Naive thymus-derived CD8-positive, alpha-beta T cell (primary cell): ENCODE results near the gene SCUBE2. TPM values are rescaled to one million over a fixed set of nuclear protein-coding genes. Genes with fewer than 3 reads are reported as not detected.
A peak's percentile ranks its signal among the peaks of the same experiment; 100 is the strongest.

Source experiments
- ATAC-seq, 2 donors: fragments of 150-1000 bp; cut with Tn5 transposase in 1 of 2; sonication (Bioruptor Pico), chemical (Tn5 transposase) in 1 of 2; 1 replicate in 1 of 2; 2 replicates in 1 of 2; pipeline ENCODE4 v1.10.0; 2021; ENCODE audit warnings: mild to moderate bottlenecking in 2 of 2, moderate library complexity in 2 of 2
- POLR2A ChIA-PET: fragments of 350-600 bp; sonication (Branson Sonifier 250); formaldehyde crosslinking; loops from one replicate; lab custom pipeline; 2021; ENCODE audit warnings: antibody characterized with exemption; lab: Charles Lee
- DNase-seq, 10 donors: peaks; one replicate each; pipeline versions ENCODE4 v3.0.0 to v3.0.0-alpha.2; 2020 to 2022
- H3K27ac Mint-ChIP-seq, 10 donors: one replicate each; pipeline ENCODE4 v1.8.0; 2020 to 2022; ENCODE audit warnings: mild to moderate bottlenecking in 10 of 10, mixed read lengths in 10 of 10, moderate library complexity in 4 of 10, inconsistent platforms in 1 of 10
- H3K27me3 Mint-ChIP-seq, 5 donors: one replicate each; pipeline ENCODE4 v1.8.0; 2021 to 2022; ENCODE audit warnings: mixed read lengths in 5 of 5
- H3K36me3 Mint-ChIP-seq, 3 donors: one replicate each; pipeline ENCODE4 v1.8.0; 2020 to 2022; ENCODE audit warnings: mixed read lengths in 3 of 3, mild to moderate bottlenecking in 2 of 3, inconsistent platforms in 1 of 3
- H3K4me1 Mint-ChIP-seq, 4 donors: one replicate each; pipeline ENCODE4 v1.8.0; 2021 to 2022; ENCODE audit warnings: mixed read lengths in 4 of 4
- H3K4me3 Mint-ChIP-seq, 10 donors: one replicate each; pipeline ENCODE4 v1.8.0; 2020 to 2022; ENCODE audit warnings: mild to moderate bottlenecking in 10 of 10, mixed read lengths in 10 of 10, moderate library complexity in 6 of 10, inconsistent platforms in 1 of 10
- H3K9me3 Mint-ChIP-seq, 9 donors: one replicate each; pipeline ENCODE4 v1.8.0; 2020 to 2022; ENCODE audit warnings: mixed read lengths in 9 of 9, mild to moderate bottlenecking in 3 of 9, inconsistent platforms in 1 of 9, moderate library complexity in 1 of 9
- polyA plus RNA-seq, 3 donors: library from polyadenylated mRNA; unstranded; fragments of 300-500 nt; fragmentation: Illumina TruSeq; gene quantifications; one replicate each; pipeline ENCODE4 v1.2.3, GENCODE V29; 2021
- total RNA-seq, 8 experiments: library from RNA in 2 of 8; stranded (reverse) in 2 of 8; gene quantifications; one replicate each; pipeline ENCODE4 v1.2.3 and lab custom pipeline; 2021 to 2026

SCUBE2 gene
- total and polyA plus RNA-seq, 5 experiments from 2014 or later = 0.96 TPM; not detected in 4

DNA sequence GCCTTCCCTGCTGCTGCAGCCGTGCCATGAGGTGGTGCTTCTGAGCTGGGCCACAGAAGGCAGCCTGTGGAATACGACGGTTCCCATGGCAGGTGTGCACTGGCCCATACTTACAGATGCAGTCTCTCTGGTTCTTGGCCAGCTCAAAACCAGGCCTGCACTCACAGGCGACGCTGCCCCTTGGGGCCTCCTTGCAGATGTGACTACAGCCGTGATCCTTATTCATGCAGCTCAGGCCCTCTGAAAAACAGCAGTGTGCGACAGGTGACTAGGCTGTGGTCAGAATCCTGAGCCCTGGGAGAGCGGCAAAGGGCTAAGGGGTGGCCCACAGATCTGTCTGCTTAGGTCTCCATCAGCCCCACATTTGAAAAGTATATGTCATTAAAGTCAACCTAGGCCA is 22.1 kb downstream of the SCUBE2 start:
- Mint-ChIP-seq H3K27me3 (peaks cover 4 to 19% (median 8%) of the 10 kb centered on the region in 5 donors), H3K9me3 (no peaks in the 10 kb centered on the region), H3K4me1 (no peaks in the 10 kb centered on the region), H3K4me3 (no peak overlapping the region), H3K36me3 (no peaks in the 10 kb centered on the region), H3K27ac (no peak overlapping the region)
- DNase-seq (no peak), ATAC-seq (no peak)
- POLR2A ChIA-PET = no interaction called here

DNA sequence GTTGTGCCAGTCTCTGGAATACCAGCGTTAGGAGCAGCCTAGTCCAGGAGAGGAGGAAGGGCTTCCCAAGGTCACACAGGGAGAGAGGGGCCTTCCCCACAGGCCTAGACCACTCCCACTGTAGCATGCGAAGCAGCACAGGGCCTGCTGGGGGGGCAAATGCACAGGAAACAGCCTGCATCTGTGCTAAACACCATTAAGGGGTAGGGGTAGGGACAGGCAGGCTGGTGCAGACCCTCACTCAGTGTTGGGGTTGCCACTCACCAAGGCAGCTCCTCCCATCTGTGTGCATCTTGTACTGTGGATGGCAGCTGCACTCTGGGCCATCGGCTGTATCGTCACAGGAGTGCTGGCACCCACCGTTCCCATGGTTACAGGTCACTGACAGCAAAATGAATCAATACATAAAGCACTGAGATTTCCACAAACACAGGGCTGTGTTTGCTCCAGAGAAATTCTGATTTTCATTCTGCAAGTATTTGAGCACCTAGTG is 24.9 kb downstream of the SCUBE2 start:
- H3K9me3 Mint-ChIP-seq = no peaks in the 10 kb centered on the region
- no peak overlapping the region for H3K27ac Mint-ChIP-seq
- DNase-seq (no peak), ATAC-seq (no peak)
- H3K4me3 Mint-ChIP-seq = no peak overlapping the region
- H3K4me1 Mint-ChIP-seq = no peaks in the 10 kb centered on the region
- POLR2A ChIA-PET = no interaction called here
- peaks cover 0 to 8% (median 1%) of the 10 kb centered on the region in 5 donors for H3K27me3 Mint-ChIP-seq
- H3K36me3 Mint-ChIP-seq = no peaks in the 10 kb centered on the region

DNA sequence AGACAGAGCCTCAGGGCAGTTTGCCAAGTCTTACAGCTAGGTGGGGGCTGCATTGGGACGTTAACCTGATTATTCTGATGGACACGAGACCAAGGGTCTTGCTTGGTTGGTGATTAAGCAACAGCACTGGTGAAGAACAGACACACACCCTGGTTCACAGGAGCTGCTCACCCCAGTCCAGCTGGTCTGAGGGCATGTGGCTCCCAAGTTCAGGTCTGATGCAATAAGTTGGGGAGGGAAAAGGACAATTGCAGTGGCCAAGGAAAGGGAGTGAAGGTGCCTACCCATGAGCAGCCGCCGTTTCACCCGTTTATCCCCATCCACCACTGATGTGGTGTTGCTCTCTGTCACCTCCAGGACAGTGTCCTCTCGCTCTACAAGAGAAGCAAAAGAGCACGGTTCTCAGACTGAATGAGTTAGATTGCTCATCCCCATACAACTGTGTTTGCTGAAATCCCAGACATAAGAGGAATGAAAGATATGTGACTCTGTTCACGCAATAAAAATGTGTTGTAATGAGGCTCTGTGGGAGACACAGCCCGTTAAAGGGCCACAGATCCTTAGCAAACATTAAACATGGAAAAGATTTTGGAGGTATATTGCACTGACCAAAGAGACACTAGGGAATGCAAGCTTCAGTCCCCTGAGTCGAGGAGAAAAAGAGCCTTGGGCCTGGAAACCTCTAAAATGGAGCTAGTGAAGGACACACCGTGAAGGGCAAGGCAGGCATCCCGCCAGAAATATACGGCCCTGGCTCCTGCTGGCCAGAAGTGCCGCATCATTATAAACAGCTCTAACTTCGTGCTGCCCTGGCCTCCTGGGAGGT is 25.6 kb downstream of the SCUBE2 start:
- H3K27me3 Mint-ChIP-seq = peaks cover 0 to 7% (median 1%) of the 10 kb centered on the region in 5 donors
- no peaks in the 10 kb centered on the region for H3K36me3 Mint-ChIP-seq
- no peak overlapping the region for H3K27ac Mint-ChIP-seq
- no peak overlapping the region for H3K4me3 Mint-ChIP-seq
- H3K4me1 Mint-ChIP-seq = no peaks in the 10 kb centered on the region
- DNase-seq = no peak
- H3K9me3 Mint-ChIP-seq = no peaks in the 10 kb centered on the region
- ATAC-seq = no peak
- POLR2A ChIA-PET = no interaction called here

DNA sequence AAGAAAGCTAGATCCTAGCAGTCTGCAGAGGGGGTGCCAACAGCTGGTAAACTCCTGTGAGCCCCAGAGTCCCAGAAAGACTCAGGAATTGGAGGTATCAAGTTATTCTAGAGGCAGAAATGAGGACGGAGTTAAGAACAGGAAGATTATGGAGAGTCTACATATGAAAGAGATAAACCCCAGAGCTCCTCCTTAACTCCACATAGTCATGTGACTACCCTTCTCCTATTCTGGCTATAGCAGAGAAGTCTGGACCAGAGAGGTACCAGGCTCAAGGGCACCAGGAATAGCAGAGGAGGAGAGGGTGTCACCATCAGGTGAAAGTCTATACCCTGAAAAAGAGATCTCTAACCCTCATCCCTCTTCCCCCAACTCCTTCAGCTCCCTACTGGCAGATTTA is 29.6 kb downstream of the SCUBE2 start:
- POLR2A ChIA-PET = no interaction called here
- DNase-seq = no peak
- Mint-ChIP-seq H3K36me3 (no peaks in the 10 kb centered on the region), H3K4me3 (no peak overlapping the region), H3K27ac (no peak overlapping the region), H3K4me1 (no peaks in the 10 kb centered on the region), H3K27me3 (peaks cover 0 to 1% (median 0%) of the 10 kb centered on the region in 5 donors), H3K9me3 (no peaks in the 10 kb centered on the region)
- ATAC-seq = no peak

DNA sequence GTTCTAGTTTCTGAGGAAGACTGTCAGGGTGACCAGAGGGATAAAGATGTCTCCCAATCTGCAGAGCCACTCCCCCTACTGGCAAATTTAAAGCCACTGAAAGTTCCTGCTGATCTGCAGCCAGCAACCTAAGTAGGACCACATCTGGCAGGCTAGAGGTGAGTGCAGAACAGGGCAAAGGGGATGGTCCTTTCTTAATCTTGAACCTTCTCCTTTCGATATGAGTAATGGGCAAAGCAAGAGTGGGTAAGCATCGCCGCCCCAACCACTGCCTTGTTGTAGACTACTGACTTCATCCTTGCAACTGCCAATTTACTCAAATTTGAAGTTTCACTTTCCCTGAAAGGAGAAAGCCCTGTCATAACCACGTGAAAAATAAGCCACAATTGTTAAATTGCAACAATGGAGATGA is 30.7 kb downstream of the SCUBE2 start:
- POLR2A ChIA-PET = no interaction called here
- ATAC-seq = no peak

DNA sequence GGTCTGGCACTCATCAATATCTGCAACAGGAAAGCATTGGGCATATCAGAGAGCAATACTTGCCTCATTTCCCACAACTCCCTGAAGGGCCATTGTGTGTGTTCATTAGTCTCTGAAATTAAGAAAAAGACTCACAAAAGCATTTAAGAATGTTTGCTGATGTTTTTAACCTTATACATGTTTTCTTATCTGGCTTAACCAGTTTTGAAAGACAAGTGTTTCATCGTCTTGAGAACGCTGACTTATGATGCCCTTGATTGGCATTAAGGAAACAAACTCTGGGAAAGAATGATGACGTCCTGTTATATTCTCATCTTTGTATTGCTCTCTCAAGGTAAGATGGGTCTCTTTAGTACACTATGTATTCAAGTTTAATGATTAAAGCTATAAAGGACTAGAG is 32.0 kb downstream of the SCUBE2 start:
- POLR2A ChIA-PET = interaction anchor here (0.6 kb wide), 1 partner anchor 144 kb away, joined by 3 read pairs; no protein-coding TSS in a partner anchor
- Mint-ChIP-seq H3K27me3 (peaks cover 0 to under 1% (median 0%) of the 10 kb centered on the region in 5 donors), H3K9me3 (no peaks in the 10 kb centered on the region), H3K36me3 (no peaks in the 10 kb centered on the region), H3K4me3 (no peak overlapping the region), H3K27ac (no peak overlapping the region), H3K4me1 (no peaks in the 10 kb centered on the region)
- DNase-seq (no peak), ATAC-seq (no peak)

More for the DNA sequence above, 30.7 kb downstream of the SCUBE2 start:
- Mint-ChIP-seq H3K4me3 (no peak overlapping the region), H3K27ac (no peak overlapping the region), H3K4me1 (no peaks in the 10 kb centered on the region), H3K27me3 (no peaks in the 10 kb centered on the region), H3K9me3 (no peaks in the 10 kb centered on the region), H3K36me3 (no peaks in the 10 kb centered on the region)
- no peak for DNase-seq

DNA sequence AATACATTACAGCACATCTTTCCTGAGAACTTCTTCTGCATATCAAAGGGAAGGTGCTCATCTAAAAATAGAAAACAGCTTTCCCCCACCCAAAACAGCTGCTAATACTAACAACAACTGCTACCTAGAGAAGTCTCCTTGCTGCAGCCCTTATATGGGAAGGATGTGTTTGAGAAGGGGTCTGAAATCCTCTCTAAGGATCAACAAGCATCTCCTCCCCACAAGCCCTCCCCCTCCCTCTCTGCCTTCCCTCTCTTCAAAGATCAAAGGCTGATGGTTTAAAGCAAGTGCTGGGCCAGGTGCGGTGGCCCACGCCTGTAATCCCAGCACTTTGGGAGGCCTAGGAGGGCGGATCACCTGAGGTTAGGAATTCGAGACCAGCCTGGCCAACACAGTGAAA is 33.5 kb downstream of the SCUBE2 start:
- H3K4me1 Mint-ChIP-seq = no peaks in the 10 kb centered on the region
- H3K27ac Mint-ChIP-seq = no peak overlapping the region
- DNase-seq (no peak), ATAC-seq (no peak)
- POLR2A ChIA-PET = no interaction called here
- no peak overlapping the region for H3K4me3 Mint-ChIP-seq
- H3K9me3 Mint-ChIP-seq = no peaks in the 10 kb centered on the region
- H3K36me3 Mint-ChIP-seq = no peaks in the 10 kb centered on the region
- peaks cover 0 to 3% (median 0%) of the 10 kb centered on the region in 5 donors for H3K27me3 Mint-ChIP-seq

DNA sequence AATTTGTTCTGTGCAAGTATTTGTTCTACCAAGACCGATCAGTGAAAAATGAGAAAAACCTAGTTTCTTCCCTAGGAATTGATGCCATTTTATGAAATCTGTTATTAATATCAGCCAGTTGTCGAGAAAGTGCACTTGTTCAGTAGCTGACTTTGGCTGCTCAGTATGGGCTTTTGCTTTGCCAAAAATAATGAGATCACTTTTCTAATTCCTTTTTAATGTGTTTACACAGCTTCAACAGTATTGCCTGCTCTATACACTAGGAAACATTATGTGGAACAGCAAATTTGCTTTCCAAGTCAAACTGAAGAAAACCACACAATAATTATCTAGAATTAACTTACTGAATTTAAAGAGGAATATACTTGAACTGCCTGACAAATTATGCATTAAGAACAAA is 34.4 kb downstream of the SCUBE2 start:
- Mint-ChIP-seq H3K27me3 (peaks cover 0 to 3% (median 0%) of the 10 kb centered on the region in 5 donors), H3K4me1 (no peaks in the 10 kb centered on the region), H3K4me3 (no peak overlapping the region), H3K27ac (no peak overlapping the region), H3K9me3 (no peaks in the 10 kb centered on the region), H3K36me3 (no peaks in the 10 kb centered on the region)
- POLR2A ChIA-PET = no interaction called here
- DNase-seq = no peak
- no peak for ATAC-seq

DNA sequence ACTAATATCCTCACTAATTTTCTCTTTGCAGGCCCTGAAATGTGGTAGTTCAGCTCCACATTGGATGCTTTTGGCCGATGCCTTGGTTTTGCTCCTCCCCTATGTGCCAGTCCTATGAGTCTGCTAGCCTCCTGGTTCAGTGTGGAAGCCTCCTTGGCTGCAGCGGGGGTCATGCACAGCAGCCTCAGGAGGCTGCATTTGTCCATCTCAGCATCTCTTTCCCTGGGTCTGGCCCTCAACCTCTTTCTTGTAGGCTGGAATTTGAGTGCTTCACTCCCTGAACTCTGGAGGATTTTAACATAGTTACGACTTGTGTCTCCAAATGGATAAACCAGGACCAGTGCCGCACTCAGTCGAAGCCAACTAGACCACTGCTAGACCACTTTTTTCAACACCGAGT is 34.9 kb downstream of the SCUBE2 start:
- no peaks in the 10 kb centered on the region for H3K36me3 Mint-ChIP-seq
- ATAC-seq (no peak), DNase-seq (no peak)
- no peak overlapping the region for H3K4me3 Mint-ChIP-seq
- H3K9me3 Mint-ChIP-seq = no peaks in the 10 kb centered on the region
- no peak overlapping the region for H3K27ac Mint-ChIP-seq
- H3K27me3 Mint-ChIP-seq = peaks cover 0 to 3% (median 0%) of the 10 kb centered on the region in 5 donors
- H3K4me1 Mint-ChIP-seq = no peaks in the 10 kb centered on the region
- POLR2A ChIA-PET = no interaction called here

DNA sequence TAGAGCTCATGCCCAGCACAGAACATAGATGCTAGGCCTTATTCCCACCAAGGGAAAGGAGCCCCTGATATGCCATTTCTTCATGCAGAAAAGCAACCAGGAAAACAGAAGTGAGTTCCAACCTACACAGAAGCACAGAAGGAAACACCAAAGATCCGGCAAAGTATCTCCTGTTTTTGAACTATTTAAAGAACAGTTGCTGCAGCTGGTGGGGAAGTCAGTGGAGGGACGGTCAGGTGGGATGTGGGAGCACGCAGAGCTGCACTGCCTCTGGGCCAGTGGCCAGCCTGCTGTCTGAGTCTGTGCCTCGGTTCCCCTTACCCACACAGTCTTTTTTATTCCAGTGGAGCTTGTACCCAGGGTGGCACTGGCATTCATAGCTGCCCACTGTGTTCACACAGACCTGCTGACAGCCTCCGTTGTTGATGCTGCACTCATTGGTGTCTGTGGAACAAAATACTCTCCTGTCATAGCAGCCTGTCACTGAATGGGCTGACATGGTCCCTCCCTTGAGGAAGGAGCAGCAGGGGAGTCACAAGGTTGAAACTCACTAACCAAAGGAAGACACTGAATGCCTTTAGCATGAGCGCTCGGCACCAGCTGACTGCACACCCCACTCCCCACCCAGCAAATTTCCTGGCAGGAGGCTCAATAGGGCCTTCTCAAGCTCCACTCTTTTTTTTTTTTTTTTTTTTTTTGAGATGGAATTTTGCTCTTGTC is 37.9 kb downstream of the SCUBE2 start:
- no peaks in the 10 kb centered on the region for H3K36me3 Mint-ChIP-seq
- peaks cover 0 to 3% (median 0%) of the 10 kb centered on the region in 5 donors for H3K27me3 Mint-ChIP-seq
- H3K4me3 Mint-ChIP-seq = no peak overlapping the region
- peak overlapping the region in 1 of 10 donors; percentile 59 for H3K27ac Mint-ChIP-seq
- DNase-seq (no peak), ATAC-seq (no peak)
- no peaks in the 10 kb centered on the region for H3K4me1 Mint-ChIP-seq
- H3K9me3 Mint-ChIP-seq = no peaks in the 10 kb centered on the region
- POLR2A ChIA-PET = no interaction called here

DNA sequence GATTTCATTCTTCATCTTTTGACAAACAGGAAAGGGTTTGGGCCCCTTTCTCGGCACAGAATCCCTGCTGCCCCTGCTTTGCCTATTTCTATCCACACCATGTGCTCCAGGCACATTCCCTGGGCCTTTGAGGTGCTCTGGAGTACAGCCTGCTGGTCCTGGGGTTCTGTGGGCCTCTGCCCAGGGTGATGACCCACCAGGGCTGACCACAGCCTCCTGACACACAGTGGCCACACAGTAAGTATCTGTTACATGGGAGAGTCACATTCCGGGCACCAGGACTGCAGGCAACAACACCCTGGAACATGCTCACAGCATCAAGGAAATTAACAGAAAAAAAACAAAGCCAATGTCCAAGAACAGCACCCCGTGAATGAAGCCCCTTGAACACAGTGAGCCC is 39.1 kb downstream of the SCUBE2 start:
- POLR2A ChIA-PET = no interaction called here
- Mint-ChIP-seq H3K27me3 (peaks cover 0 to 3% (median 0%) of the 10 kb centered on the region in 5 donors), H3K4me3 (no peak overlapping the region), H3K9me3 (no peaks in the 10 kb centered on the region), H3K27ac (no peak overlapping the region), H3K4me1 (no peaks in the 10 kb centered on the region), H3K36me3 (no peaks in the 10 kb centered on the region)
- DNase-seq (no peak), ATAC-seq (no peak)

DNA sequence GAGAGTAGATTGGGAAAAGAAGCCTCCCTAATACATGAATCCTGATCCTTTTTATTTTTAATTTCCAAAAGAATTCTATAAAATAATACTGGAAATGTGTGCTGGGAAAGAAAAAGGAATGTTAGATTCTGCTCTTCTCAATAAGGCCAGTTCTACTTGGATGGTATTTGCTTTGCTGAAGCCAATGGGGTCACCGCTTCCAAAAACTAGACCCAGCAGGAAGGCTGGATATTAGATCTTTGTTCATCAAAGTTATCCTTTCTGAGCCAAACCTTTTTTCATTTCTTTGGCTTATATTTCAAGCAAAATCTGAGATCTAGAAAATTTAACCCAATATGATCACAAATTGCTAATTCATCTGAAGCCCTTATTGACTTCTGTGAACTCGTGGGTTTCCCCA is 41.4 kb downstream of the SCUBE2 start:
- no peaks in the 10 kb centered on the region for H3K9me3 Mint-ChIP-seq
- H3K4me3 Mint-ChIP-seq = no peak overlapping the region
- no peaks in the 10 kb centered on the region for H3K4me1 Mint-ChIP-seq
- no peak overlapping the region for H3K27ac Mint-ChIP-seq
- DNase-seq (no peak), ATAC-seq (no peak)
- H3K27me3 Mint-ChIP-seq = peaks cover 0 to 3% (median 0%) of the 10 kb centered on the region in 5 donors
- no peaks in the 10 kb centered on the region for H3K36me3 Mint-ChIP-seq
- POLR2A ChIA-PET = no interaction called here

DNA sequence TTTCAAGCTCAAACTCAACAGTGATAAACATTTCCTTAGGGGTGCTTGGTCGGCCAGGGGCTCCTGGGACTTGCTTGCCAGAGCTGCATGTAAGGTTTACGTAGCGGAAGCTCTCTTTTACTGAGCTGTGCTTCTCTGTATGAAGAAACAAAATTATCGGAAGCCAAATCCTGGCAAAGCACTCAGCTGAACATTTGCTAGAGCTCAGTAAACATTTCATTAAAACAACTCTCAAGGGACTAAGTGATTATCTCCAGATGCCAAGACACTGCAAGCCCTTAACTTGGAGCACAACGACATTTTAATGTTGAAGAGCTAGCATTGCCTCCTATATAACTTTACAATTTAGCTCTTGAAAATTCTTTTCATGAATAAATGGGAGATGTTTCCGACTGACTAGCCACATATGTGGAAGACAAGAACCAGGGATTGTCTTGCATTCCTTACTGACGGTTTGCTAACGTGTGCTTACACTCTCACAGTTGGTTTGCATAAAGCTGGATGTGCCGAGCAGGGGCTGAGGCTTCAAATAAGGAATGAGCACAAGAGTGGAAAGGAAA is 43.4 kb downstream of the SCUBE2 start:
- peaks cover 0 to 3% (median 0%) of the 10 kb centered on the region in 5 donors for H3K27me3 Mint-ChIP-seq
- H3K27ac Mint-ChIP-seq = no peak overlapping the region
- H3K9me3 Mint-ChIP-seq = no peaks in the 10 kb centered on the region
- no peaks in the 10 kb centered on the region for H3K4me1 Mint-ChIP-seq
- no peak overlapping the region for H3K4me3 Mint-ChIP-seq
- ATAC-seq (no peak), DNase-seq (no peak)
- no peaks in the 10 kb centered on the region for H3K36me3 Mint-ChIP-seq
- POLR2A ChIA-PET = no interaction called here
